NCI-H1694 treated with DMSO at 0.1 percent for 48 hours (cell line): ENCODE data around the gene PABPC1L.
"Not testable (repeated sequence)": the region's sequence is repeated elsewhere in the genome, so short reads cannot be mapped to it uniquely, and the experiment has no call there.

ENCODE experiments used
- DNase-seq: peaks from one replicate; lab custom pipeline; 2025; lab: John Stamatoyannopoulos, UW

Gene PABPC1L

DNA sequence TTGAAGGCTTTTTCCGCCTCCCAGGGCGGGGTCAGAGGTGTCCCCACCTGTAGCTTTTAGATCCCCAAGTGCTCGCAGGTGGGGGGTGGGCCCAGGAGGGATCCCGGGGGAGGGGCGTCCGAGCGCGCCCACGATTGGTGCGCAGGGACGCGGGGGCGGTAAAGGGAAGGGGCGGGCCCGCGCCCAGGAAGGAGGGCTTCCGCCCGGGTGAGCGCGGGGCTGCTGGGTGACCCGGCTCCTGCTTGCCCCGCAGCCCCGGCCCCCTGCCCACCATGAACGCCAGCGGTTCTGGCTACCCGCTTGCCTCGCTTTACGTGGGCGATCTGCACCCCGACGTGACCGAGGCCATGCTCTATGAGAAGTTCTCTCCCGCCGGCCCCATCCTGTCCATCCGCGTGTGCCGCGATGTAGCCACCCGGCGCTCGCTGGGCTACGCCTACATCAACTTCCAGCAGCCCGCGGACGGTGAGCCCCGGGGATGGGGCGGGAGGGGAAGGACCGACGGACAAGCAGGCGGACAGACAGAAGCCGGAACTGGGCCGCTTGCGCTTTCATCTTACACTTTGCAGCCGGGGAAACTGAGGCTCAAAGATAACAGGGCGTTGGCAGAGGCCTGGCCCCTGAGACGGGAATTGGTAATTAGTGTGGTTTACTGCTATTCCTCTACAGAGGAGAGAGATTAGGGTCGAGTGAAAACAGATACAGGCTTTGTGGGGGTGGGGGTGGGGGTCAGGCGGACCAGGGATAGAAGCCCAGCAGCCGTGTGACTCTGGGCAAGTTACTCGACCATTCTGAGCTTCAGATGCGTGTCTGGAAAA is at the start of gene PABPC1L:
TSS of gene PABPC1L (plus strand) at position 189 of the 818 bp plus-strand sequence. CDS start at position 273, 84 bp downstream.
- DNase-seq, result no peak

DNA sequence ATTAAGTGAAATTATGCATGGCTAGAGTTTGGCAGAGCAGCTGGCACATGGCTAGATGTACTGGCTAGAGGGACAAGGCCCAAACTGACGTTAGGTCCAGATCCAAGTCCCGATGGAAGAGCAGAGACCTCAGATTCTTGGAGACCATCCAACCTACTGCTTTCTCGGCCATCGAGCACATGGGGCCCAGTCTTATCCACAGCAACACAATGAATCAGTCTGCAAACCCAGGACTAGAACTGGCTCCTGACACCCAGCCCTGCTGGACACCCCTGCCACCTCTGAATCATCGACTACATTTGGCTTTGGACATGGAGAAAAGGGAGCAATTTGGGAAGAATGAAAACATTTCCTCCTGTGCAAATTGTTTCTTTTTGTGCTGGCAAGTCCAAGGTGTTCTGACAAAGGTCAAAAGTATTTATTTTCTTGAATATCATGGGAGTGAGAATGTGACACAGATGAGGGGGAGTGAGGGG is 48.3 kb upstream of the PABPC1L start:
- no peak for DNase-seq

DNA sequence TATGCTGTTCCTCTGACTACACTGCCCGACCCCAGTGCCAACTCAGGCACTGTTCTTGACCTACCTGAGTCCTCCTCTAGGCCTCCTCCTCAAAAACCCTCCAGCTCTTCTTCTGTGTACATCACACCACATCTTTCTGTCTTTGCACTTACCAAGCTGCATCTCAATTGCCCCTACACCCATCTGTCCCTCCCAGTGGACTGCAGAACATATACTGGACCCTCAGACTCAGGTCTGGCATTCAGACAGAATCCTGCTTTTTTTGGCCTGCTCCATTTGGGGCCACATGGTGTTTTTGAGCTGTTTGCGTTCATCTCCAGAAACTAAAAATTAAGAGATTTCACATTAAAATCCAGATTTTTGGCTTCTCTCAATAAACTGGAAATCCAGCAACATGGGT is 47.6 kb upstream of the PABPC1L start:
- no peak for DNase-seq

DNA sequence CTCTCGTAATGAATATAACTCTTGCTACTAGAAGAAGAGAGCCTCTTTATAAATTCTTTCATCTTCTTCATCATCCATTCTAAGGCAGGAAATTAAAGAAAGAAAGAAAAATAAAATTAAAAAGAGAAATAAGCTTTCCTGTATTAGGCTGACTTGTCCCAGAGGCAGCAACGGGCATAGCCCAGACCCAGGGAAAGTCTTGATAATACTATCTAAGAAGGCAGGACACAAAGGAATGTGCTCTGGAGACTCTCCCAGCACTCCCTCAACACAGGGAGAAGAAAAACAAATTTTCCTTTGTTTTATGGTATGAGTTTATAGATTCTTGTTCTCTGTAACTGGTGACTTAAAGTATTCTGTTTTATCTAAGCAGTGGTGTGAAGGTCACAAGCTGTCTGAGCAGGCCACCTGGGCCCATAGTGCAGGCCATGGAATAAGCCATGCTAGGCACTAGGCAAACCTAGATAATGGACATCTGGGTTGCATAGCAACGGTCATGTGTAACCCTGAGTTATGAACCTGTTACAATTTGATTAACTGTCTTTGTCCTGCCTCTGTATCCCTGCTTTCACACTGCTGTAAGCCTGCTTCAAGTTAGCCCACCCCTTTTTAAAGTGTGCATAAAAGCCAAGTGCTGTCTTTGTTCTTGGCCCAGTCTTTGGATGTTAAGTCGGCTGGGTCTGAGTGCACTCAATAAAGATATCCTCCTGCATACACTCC is 46.3 kb upstream of the PABPC1L start:
- not testable (repeated sequence) for DNase-seq

DNA sequence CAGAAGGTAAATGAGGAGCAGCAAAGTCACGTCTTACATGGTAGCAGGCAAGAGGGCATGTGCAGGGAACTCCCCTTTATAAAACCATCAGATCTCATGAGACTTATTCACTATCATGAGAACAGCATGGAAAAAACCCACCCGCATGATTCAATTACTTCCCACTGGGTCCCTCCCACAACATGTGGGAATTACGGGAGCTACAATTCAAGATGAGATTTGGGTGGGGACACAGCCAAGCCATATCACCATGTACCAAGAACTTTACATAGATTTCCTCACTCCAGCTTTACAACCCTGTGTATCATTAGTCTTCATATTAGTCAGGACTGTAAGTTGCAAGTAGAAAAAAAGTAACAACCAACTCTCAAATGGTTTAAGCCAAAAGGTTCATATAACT is 45.4 kb upstream of the PABPC1L start:
- DNase-seq, result not testable (repeated sequence)

DNA sequence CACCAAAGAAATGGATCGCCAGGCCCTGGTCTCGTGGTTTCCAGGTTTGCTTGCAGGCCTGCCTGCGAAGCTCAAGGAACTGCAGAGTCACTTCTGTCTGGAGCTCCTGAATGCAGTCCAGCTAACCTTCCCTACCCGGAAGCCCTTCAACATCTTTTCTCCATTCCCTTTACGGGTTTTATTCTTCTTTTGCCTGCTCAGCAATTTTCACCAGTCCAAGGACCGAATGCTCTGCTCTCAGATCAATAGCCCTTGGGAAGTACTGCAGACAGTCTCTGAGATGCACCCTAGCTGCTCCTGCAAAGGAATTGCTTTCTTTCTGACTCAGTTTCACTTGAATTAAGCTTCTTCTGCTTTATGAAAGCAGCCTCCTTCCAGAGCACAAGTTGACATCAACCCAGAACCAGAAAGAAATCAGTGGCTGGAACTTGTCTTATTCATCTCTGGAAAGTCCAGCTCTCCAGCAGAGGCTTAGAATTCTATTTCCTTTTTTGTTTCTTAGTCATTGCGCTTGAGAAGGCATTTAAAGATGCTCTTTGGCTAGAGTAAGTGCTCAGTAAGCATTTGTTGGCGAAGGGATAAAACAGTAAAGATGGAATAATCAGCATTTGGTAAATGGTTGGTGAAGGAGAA is 43.0 kb upstream of the PABPC1L start:
- DNase-seq, result no peak

DNA sequence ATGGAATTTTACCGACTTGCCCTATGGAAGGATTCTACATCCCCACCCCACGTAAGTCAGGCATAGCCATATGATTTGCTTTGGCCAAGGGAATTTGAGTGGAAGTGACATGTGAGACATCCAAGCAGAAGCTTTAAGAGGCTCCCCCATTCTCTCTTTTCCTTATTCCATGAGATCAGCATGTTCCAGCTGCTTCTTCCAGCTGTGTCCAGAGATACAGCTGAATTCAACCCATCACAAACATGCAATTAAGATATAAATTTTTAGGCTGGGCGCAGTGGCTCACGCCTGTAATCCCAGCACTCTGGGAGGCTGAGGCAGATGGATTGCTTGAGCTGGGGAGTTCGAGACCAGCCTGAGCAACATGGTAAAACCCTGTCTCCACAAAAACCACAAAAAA is 40.4 kb upstream of the PABPC1L start:
- DNase-seq, result no peak

DNA sequence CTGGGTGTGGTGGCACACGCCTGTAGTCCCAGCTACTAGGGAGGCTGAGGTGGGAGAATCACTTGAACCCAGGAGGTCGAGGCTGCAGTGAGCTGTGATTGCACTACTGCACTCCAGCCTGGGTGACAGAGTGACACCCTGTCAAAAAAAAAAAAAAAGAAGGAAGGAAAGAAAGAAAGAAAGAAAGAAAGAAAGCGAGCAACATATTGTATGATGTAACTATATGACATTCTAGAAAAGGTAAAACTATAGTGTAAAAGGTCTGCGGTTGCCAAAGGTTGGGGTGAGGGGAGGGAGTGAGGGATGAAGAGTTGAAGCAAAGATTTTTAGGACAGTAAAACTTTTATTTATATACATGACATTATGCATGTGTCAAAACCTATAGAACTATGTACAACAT is 27.5 kb upstream of the PABPC1L start:
- DNase-seq, result not testable (repeated sequence)

DNA sequence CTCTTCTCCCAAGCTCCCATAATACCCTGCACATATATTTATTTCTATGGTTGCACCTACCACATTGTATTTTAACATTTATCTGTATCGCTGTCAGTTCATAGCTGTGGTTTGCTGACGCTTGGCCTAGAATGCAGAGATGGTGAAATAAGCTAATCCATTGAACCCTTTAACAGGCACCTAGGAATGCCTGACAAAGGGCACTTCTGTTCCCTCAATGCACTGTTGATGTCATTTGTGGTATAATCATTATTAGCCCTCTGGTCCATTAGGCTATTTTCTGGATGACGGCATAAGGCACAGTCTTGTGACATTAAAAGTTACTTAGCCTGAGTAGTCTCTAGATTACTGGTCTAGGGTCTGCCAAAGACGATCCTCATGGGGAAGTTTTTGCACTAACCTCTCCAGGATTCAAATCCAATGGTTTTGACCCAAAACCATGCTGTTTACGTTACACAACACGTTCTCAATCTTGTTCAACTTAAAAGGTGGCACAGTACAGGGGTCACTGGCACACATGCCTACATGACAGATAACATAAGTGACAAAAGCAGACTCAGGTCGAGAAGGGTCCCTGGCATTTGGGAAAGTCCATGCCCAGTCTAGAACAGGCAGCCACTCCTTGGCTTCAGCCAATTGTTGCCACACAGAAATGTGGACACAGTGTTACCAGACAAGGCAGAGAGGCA is 26.5 kb upstream of the PABPC1L start:
- no peak for DNase-seq

DNA sequence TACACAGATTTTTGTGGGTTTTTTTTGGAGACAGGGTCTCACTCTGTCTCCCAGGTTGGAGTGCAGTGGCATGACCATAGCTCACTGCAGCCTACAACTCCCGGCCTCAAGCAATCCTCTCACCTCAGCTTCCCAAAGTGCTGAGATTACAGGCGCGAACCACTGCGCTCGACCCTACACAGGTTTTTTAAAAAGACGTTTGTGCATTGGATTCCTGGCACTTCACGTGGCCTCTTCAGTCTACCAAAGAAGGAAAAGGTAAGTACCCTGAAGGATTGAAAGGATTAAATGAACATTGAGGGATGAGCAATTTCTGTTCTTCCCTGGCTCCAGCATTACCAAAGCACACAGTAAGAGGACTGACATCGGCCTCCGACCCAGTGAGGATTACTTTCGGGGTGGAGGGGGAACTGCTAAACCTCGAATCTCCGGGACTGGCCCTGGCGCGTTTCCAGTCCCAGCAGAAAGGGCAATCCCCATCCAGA is 24.9 kb upstream of the PABPC1L start:
- DNase-seq, result no peak

DNA sequence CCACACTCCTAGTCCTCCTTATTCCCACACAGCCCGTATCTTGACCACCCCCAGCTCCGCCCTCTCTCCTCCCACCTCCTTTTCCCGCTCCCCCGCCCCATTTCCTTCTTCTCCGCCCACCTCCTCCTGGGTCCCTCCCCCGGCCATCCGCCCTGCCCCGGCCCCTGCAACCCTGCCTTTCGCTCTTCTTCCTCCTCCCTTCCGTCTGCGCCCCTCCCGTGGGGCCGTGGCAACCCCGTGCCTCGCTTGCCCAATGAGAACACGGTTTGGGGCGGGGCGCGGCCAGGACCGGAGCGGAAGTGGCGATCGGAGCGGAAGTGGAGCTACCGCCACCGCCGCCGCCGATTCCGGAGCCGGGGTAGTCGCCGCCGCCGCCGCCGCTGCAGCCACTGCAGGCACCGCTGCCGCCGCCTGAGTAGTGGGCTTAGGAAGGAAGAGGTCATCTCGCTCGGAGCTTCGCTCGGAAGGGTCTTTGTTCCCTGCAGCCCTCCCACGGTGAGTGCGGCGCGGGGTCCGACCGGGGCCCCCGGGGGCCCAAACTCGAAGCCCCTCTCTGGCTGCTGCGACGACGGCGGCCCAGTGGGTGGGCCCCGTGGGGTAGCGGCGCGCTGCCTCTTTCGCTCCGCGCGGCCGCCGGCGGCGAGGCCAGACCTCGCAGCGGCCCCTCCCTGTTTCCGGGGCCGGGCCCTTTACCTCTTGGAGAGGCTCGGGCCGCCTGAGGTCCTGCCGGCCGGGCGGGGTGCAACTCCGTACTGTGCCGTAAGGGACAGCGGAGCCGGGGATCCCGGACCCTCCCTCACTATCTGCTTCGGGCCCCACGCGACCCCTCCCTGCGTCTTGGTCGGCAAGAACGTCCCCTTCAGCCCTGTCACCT is 24.2 kb upstream of the PABPC1L start, which contains the start of gene YWHAB:
TSS of gene YWHAB (plus strand) at position 314 of the 874 bp plus-strand sequence. CDS start 15,829 bp downstream, outside the sequence.
- DNase-seq, result peak; percentile 84

DNA sequence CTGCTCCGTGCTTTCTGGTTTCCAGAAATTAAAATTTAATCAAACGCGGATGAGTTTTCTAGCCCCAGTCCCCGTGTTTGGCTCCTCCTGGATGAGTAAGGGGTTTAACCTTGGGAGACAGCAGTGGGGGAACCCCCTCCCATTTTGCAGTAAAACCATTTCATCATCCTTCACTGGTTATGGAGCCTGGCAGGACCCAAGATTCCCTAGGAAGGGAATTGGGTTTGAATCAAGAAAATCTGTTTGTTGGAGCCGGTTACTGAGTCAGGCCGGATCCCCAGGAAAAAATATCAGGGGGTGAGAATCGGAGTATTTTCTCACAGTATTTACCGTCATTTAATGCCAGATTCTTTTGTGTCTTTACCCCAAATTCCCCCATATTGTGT is 23.6 kb upstream of the PABPC1L start:
- DNase-seq, result no peak

DNA sequence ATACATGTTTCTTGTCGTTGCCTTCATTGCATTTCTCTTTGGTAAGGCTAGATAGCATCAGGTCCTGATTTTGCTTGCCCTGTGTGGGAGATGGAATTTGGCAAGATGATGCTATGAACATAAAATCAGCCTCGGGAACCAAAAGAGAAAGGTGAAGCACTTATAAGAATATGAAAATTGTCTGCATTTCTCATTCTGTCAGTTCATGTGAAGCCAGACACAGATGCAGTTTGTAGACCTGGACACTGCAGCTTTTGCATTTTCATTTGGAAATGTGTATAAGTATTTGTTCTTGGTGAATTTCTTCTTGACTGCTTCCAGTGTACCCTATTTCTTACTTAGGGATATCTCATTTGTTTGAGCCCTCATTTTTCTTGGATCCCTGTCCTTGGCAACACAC is 23.0 kb upstream of the PABPC1L start:
- no peak for DNase-seq

DNA sequence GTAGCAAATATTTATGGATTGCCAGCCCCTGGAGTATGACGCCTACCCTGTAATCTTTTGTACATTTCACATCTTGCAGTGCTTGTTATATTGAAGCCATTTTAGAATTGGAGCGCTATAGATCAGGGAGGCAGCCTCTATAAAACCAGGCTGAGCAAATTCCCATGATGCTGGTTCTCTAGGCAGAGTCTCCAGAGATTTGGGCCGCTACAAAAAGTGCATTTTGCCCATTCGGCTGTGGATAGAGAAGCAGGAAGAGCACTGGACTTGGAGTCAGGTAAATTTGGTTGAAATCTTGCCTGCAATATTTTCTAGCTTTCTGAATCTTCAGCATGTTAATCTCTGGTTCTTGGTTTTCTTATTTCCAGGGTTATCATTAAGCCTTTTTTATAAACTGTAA is 22.4 kb upstream of the PABPC1L start:
- DNase-seq, result no peak

DNA sequence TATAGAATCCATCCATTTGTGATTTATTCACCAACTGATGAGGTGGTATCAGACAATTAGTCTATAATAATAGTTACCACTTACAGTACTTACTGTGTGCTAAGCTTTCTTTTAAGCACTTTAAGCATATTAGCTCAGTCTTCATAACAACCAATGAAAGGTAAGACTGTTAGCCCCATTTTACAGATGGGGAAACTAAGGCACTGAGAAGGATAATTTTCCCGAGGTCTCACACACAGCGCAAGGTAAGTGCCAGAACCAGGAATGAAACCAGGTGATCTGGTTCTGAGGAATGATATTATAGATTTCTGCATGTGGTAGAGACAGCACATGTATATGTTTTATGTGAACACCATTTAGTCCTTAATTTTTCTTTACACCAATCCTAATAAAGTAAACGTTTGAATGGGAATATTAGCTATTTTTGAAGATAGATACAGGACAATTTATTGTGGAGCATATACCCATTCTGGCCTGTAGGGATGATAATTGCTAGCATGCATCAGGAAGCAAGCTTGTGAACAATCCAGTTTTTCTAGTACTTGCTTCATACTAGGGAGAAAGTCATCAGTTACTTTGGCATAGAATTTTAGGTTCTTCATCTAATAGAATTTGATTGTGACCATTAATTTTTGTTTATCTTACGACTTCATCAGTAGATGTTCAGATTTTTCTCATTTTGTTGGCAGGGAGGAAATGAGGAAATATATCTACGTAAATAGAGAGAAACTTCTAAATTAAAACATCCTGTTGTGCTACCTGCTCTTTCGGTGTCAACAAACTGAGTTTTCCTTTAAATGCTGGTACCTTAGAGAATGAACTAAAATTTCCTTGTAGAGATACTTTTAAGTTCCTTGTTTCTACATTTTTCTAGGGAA is 21.4 kb upstream of the PABPC1L start:
- DNase-seq, result no peak

DNA sequence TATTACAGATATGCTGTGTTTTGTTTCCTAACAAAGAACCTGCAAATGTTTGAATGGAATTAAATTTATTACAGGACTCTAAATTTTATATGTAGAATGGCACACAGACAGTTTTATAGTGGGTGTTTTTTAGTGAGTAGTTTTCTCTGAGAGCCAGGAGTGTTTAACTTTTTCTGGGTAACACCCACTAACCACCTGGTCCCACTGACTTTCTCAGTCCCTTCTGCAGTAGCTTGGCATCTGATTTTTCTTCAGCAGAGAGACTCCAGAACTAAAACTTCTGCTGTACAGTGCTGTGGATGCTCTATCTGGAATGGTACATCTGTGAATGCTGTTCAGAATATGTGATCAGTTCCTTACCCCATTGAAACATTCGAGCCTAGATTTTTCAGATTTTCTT is 18.0 kb upstream of the PABPC1L start:
- no peak for DNase-seq

DNA sequence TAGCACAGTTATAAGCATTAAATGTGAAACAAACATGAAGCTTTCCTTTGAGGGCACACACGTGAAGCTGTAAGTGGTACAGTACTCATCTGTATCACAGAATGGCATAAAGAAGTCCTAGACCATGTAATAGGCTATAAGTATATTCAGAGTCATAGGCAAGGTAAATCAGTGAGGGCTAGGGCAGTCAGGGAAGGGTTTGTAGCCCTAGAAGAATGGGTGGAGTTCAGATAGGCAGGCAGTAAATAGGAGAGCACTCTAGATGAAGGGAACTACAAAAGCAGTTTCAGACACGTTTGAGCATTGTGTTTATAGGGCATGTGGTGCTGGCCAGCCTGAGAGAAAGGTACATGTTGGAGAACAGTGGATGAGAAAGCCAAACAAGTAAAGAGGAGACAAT is 14.9 kb upstream of the PABPC1L start:
- DNase-seq, result no peak

DNA sequence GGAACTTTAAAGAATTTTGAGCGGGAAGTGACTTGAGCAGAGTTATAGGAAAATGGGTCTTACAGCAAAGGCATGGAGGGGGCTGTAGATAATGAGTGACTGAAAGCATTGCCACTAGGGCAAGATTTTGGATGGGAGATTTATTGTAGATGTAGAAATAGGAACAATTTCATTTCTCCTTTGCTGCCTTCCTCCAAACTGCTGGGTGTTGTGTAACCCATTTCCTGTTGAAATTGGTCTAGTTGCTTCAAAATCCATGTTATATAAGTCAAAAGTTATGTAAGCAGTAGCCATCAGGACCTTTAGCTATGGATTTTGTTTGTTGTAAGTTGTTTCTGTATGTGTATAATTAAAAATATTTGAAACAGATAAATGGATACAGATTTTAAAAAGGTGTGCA is 13.3 kb upstream of the PABPC1L start:
- DNase-seq, result no peak

DNA sequence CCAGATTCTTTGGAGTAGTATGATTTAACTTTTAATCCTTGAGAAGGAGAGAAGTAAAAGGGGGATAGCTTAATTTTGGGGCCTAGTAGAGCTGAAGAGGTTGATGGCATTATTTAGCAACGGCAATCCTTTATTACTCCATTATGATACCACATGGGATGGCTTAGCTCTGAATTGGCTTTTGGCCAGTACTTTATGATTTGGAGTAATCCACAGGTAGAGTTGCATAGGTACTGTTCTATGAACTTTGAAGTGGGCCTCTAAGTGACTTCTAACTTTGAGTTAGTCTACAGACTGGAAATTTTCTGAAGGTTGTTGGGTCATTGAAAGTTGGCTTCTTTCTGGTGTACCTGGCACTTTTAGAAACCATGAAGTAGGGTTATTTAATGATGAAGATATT is 12.7 kb upstream of the PABPC1L start:
- DNase-seq, result no peak
